NCI-H1092 treated with DMSO at 0.1 percent for 48 hours (cell line): ENCODE measurements around the gene CUL9.

ENCODE experiments used
- DNase-seq: peaks from one replicate; lab custom pipeline; 2025; lab: John Stamatoyannopoulos, UW

The CUL9 gene

GRCh38 chr6:43256670-43257366 is 74.8 kb downstream of the CUL9 start:
- DNase-seq: no peak

GRCh38 chr6:43257367-43258145 is 75.6 kb downstream of the CUL9 start:
- no peak for DNase-seq

DNA sequence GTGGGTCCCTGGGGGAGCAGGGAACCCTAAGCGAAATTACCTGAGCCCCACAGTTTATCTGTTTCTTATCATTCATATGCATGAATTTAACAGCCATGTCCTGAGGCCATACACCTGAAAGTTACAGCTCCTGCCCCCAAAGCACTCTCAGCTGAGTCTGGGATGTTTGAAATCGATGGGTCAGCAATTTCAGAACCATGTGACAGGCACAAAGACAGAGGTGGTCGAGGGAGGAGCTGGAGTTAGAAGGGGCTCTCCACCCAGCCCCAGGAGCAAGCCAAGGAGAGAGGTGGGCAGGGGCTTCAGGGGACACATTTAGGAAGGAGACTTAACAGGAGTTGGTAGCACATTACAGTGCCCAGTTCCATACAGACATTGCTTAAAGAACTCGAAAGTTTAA is 76.2 kb downstream of the CUL9 start:
- DNase-seq: no peak

GRCh38 chr6:43258807-43259686 is 77.1 kb downstream of the CUL9 start:
- no peak for DNase-seq

DNA sequence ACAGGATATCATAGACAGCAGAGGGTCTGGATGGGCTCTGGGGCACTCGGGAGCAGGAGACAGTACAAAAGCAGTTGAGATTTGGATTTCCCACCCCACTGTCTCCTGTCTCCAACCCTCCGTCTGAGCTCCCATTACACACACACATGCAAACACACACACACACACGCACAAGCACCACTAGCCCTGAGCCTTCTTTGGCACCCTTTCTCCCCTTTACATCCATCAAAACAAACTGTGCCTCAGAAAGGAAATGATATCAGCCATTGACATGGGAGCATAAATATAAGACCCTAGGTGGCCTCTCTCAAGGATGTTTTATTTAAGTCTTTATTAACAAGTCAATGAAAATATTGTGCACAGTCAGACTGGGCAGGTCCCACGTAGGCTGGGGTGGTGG is 78.8 kb downstream of the CUL9 start:
- no peak for DNase-seq

- no peak for DNase-seq
Measured at GRCh38 chr6:43261198-43261597, 79.2 kb downstream of the CUL9 start.

DNA sequence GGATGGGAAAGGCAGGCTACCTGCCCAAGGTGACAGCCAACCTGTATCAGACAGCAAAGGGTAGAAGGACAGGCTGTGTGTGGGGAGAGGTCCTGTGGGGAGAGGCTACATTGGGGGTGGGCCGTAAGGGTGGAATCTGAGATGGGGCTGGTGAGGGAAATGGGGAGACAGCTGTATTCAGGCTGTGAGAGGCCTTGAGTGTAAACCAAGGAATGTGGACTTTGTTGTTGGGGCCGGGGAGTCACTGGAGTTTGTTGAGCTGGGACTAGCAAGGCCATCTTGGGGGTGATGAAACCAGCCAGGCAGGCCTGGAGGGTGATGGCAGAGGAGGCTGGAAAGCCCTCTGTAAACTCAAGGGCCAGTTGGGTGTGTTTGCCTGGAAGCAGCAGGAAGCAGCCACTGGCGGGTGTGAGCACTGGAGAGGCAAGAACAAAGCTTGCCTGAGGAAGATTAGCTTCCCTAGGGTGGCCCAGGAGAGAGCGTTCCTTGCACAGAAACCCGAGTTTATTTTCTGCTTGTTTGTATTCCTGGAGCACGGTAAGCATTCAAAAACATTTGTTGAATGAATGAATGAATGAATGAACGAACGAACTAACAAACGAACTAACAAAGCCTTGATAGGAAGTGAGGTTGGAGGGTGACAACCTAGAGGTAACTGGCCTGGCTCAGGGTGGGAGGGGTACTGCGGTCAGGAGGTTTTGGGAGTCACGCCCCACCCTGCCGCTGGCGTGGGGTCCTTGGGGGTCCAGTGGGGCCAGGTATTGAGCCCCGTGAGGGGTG is 80.2 kb downstream of the CUL9 start:
- DNase-seq: no peak

DNA sequence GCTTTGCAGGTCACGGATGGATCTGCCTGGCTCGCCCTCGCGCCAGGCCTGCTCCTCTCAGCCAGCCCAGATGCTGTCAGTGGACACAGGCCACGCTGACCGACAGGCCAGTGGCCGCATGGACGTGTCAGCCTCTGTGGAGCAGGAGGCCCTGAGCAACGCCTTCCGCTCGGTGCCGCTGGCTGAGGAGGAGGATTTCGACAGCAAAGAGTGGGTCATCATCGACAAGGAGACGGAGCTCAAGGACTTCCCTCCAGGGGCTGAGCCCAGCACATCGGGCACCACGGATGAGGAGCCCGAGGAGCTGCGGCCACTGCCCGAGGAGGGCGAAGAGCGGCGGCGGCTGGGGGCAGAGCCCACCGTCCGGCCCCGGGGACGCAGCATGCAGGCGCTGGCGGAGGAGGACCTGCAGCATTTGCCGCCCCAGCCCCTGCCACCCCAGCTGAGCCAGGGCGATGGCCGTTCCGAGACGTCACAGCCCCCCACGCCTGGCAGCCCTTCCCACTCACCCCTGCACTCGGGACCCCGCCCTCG is 80.9 kb downstream of the CUL9 start:
- DNase-seq: no peak

DNA sequence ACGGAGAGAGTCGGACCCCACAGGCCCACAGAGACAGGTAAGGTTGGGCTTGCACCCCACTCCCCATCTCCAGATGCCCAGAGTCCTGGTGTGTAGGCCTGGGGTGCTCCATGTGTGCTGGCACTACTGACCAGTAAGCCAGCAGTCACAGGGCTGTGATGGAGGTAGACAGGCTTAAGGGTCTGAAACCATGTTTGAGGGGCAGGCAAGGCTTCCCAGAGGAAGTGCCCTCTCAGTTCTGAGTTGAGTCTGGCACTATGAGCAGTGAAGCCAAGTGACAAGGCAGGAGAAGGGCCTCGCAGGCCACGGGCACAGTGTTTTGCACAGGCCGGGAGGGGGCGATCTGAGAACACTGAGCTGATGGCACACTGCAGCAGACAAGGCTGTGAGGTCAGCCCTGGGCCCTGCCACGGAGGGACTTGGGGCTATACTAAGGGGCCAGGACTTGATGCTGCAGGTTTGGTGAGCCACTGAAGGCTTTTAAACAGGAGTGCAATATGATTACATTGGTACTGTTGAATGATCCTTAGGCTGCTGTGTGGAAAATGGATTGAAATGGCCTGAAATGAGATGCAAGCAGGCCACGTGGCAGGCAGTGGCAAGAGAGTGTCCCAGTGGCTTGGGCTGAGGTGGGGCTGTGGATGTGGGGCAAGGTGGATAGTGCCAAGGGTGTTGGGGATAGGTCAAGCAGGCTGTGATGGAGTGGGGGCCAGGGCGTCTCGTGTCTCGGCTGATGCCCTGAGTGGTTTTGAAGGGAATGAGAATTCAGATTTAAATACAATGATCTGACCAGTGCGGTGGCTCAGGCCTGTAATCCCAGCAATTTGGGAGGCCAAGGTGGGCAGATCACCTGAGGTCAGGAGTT is 81.5 kb downstream of the CUL9 start:
- peak; percentile 77 for DNase-seq

DNA sequence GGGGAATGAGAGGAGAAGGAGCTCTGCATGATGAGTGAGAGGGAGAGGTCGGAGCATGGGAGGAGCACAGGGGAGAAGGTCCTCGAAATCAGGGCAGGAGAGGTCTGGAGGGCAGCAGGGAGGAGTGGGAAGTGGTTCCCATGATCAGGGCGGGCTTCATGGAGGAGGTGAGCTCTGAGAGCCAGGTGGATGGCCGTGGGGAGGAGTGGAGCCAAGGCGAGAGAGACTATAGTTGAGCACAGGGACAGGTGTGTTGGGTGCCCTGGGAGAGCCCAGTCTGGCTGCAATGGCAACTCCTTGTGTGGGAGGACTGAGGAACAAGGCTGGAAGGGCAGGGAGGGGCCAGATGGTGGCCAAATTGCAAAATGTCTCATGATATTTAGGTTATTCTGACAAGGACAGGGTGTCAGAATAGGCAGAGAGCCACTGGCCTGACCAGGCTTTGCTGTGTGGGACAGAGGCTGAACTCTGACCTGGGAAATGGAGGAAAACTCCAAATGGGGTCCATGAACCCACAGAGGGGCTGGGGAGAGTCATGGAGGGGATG is 82.7 kb downstream of the CUL9 start:
- no peak for DNase-seq

GRCh38 chr6:43265564-43265963 is 83.6 kb downstream of the CUL9 start:
- no peak for DNase-seq

DNA sequence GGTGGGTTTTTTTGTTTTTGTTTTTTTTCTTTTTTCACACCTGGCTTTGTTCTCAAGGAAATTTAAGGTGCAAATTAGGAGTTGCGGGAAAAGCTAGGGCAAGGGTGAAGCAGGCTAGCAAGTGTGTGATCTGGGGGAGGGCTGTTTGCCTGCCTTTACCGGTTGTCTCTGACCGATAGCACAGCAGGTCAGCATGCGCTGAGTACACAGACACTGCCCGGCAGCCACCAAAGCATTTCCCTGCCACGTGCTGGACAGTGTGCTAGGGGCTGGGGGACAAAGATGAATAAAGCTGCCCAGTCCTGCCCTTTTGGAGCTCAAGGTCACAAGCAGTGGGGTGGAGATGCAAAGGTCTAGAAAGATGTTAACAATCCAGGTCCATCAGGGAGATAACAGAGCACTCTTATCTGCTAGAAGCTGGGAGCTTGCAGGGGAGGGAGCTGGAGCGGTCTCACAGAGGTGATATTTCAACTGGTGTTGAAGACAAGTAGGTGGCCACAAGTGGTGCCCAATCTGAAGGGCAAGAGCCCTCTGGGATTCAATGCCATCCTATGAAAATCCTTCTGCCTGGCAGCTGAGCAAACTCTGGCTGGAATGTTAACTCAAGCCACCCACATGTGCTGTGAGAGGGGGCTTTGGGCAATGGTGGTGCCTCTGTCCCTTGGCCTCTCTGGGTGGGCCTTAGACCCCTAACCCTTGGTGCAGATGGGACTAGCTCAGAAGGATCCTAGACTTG is 85.8 kb downstream of the CUL9 start:
- DNase-seq: peak; percentile 90

GRCh38 chr6:43268355-43268700 is 86.3 kb downstream of the CUL9 start:
- DNase-seq: peak; percentile 90

GRCh38 chr6:43268782-43269272 is 86.8 kb downstream of the CUL9 start:
- no peak for DNase-seq

DNA sequence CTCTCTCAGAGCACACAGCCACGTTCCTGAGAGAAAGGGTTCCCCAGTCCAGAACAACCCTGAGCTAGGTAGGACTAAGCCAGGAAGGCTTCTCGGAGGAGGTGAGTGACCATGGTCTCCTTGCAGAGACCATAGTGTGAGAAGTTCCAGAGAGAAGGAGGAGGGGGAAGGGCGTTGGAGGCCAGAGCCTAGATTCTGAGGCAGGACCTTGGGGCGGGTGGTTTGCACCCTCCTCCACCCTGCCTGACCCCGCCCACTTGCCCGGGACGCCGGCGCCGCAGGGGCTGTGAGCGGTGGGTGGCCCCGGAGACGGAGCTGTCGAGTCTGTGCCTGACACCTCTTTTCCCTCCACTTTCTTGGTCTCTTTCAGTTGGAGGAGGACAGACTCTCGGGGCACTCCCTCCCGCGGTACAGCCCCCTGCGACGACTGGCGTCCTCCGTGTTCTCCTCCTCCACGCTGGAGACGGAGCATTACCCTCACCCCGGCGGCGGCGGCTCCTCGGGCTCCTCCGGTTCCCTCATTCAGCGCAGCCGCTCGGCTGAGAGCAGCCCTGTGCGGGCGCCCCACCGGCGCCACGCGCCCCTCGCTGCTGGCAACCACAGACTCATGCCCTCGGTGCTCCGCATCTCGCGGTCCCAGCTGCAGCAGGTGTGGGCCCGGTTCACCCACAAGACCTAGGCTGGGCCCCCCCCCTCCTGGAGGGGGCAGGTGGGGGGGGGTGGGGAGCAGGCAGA is 87.4 kb downstream of the CUL9 start:
- peak; percentile 71 for DNase-seq

DNA sequence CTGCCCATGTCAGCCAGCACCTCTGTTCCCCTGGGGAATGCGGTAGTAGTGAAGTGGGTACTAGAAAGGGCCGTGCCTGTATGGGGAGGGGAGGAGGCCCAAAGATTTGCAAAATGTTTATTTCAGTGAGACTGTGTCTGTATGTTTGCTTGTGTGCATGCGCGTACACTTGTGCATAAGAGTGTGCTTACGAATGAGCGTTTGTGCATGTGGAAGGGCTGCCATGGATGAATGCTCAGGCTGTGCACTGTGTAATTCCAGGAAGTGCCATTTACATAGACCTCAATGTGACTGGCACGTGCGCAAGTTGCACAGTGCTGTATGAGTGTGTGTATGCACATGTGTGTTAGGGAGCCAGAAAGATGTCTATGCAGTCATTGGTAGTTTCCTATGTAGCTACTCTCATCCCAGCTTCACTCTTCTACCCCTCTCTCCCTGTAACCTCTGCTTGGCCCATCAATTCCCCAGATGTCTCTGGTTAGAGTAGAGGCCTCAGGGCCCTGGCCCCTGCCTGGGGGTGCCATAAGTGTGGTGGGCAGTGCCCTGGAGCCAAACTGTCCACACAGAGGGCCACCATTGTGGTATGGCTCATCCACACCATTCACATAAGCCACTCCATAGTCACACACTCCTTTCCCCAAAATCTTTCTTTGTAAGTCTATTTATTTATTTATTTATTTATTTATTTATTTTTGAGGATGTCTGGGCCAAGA is 89.3 kb downstream of the CUL9 start:
- no peak for DNase-seq

DNA sequence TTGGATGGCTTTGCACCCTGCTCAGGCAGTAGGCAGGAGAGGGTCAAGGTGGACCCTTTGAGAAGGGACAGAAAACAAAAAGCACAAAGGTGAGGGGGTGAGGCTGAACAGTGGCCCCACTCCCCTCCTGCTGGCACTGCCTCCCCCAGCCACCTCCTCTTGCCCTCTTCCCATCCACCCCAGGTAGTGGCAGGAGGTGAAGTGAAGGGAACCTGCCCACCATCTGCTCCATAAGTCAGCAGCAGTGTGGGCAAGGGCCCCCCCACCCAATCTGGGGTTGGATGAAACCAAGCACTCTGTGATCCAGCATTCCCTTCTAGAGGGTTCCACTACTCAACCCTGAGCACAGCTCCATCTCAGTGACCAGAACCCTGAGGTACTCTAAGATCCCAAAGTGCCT is 89.9 kb downstream of the CUL9 start:
- DNase-seq: no peak

- no peak for DNase-seq
Measured at GRCh38 chr6:43273707-43274106, 91.7 kb downstream of the CUL9 start.
